GM18508 (cell line): ENCODE data around the gene WDR5.

ENCODE experiments used
- ATAC-seq: cut with Tn5 transposase; IDR thresholded peaks from one replicate; pipeline ENCODE4 v1.9.1; 2021; ENCODE audit warnings: moderate number of reproducible peaks; ENCODE audit not compliant: insufficient read depth, unreplicated experiment

Gene WDR5

DNA sequence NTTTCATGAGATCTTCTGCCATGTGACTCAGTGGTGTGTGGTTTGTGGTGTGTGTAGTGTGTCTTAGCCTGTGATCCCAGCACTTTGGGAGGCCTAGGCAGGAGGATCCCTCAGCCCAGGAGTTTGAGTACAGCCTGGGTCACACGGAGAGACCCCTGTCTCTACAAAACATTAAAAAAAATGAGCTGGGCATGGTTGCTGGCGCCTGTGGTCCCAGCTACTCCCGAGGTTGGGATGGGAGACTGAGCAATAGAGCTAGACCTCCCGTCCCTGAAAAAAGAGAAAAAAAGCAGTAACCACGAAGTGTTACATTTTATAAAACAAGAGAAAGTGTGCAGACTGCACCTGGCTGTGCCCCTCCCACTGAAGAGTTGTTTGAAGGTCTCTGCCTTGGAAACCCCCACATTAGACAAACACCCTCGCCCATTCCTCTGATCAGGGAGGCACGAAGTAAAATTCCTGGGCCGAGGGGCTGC, 49.7 kb downstream of the WDR5 start:
- no peak for ATAC-seq

DNA sequence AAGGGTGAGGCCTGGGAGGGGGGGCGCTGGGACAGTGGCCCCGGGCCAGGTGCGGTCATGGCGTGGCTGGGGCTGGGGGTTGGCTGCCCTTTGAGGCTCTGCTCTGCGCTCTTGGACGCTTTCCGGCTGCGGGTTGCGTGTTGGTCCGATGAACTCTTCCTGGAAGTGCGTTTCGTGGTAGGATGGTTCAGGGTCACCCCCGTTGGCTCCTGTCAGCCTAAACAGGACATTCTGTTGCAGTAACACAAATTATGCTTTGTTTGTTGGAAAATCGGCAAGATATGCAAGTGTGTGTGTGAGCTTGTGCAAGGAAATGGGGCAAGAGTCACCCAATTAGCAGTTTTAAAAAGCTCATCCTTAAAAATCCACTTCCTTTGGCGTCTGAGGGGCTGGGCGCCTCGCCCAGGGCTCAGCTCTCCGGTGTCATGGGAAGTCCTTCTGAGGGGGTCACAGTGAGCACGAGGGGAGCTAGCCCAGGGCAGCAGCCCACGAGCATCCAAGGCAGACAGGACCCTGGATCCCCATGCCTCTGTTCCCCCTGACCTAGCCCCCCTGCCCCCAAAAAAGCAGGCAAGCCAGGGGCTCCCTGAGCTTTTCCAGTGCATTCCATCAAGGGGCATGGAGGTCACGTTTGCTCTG, 50.7 kb downstream of the WDR5 start:
- ATAC-seq = no peak

DNA sequence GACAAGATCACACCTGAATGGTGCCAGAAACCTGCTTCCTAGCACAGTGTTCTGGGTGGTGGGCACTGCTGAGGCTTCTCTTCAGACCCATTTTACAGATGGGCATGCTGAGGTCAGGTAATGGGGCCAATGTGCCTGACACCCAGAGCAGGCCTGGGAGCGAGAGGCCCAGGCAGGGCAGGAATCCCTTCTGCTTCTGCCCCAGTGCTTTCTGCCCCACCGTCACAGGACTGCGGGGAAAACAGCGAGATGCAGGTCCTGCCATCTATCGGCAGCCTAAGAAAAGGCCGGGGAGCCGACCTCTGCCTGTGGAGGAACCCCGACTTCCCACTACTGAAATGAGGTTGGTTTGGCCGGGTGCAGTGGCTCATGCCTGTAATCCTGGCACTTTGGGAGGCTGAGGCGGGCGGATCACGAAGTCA, 51.2 kb downstream of the WDR5 start:
- ATAC-seq = no peak

DNA sequence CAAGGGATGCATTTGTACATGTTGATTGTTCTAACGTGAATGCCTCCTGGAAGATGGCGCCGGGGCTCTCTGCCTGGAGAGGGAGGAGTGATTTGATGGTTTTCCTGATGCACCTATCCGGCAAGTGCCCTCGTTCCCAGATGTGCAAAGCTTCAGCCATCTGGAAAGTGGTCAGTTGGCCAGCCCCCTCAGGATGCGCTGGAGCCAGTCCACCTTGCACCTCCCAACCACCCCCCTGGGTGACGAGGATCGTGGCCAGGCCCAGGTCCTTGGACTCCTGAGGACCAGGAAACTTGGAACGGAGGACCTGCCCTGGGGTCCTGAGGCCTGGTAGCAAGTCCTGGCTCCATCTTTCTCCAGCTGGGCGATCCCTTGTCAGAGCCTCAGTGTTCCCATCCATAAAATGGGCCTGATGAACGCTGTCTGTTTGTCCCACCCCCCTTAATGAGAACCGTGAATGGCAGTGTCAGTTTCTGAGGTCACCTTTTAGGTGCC, 52.1 kb downstream of the WDR5 start:
- no peak for ATAC-seq

DNA sequence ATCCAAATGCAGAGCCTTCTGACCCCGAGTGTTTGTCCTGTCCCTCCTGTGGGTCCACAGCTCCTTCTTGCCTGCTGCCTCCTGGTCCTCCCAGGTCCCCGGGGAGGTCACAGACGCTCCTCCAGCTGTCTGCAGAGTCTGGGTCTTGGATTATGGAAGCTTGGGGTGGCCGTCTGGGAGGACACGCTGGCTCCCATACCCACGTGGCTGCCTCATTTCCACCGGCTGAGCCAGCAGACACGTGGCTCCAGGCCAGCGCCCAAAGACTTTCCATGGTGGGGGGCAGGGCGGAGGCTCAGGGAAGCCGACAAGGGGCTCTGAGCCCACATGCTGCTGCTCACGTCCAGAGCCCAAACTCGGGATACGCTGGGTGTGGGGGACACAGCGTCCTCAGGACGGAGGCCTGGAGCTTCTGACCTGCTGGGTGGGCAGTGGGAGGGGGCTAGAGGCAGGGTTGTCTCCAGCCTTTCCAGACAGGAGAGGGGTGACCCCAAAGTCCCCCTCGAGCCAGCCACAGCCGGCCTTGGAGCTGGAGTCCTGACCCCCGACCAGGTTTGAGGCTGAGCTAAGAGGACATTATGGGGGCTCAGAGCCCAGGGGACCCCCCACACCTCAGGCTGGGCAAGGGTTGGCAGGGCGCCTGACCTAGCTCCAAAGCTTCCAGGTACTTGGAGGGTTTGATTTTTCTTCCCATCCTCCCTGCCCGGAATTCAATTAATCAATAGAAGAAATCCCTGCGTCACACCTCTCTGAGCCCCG, 52.7 kb downstream of the WDR5 start:
- ATAC-seq = no peak

DNA sequence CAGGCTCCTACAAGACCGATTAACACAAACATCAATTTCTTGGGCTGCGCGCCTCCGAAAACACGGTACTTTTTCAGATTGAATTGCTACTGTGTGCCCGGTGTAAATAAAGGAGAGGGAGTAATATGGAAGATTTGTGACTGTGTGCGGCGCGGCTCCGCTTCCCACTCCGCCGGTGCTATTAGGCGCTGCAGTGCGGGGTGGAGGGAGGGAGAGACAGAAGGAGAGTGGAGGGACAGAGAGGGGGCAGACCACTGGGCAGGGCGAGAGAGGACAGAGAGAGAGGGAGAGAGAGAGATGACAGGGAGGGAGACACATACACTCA, 53.2 kb downstream of the WDR5 start:
- no peak for ATAC-seq

DNA sequence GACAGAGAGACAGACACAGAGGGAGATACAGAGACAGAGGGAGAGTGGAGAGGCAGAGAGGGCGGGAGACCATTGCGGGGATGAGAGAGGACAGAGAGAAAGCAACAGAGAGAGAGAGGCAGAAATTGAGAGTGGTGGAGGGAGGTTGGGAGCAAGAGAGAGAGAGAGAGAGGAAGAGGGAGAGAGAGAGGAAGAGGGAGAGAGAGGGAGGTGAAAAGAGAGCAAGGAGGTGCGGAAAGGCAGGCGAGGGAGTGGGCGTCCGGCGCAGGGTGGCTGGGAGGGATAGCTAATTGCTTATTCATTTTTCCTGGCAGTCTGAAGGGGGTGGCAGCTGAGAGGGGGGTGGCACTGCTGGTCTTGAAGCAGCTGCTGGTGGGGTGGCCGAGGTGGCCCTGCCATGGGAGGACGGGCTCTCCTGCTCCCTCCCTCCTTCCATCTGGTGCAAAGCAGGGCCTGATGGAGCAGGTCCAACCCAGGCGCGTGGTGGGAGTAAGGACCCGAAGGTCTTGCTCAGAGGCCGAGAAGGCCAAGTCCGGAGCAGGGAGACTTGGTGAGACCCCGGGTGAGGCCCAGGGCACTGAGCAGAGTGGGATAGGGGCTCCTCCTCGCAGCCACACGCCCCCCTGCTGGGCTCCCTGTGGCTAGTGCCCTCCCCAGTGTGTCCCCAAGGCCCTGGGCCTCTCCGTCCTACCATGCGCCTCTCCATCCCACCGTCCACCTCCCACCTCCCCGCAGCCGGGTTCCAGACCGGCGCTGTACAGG, 53.8 kb downstream of the WDR5 start:
- no peak for ATAC-seq

DNA sequence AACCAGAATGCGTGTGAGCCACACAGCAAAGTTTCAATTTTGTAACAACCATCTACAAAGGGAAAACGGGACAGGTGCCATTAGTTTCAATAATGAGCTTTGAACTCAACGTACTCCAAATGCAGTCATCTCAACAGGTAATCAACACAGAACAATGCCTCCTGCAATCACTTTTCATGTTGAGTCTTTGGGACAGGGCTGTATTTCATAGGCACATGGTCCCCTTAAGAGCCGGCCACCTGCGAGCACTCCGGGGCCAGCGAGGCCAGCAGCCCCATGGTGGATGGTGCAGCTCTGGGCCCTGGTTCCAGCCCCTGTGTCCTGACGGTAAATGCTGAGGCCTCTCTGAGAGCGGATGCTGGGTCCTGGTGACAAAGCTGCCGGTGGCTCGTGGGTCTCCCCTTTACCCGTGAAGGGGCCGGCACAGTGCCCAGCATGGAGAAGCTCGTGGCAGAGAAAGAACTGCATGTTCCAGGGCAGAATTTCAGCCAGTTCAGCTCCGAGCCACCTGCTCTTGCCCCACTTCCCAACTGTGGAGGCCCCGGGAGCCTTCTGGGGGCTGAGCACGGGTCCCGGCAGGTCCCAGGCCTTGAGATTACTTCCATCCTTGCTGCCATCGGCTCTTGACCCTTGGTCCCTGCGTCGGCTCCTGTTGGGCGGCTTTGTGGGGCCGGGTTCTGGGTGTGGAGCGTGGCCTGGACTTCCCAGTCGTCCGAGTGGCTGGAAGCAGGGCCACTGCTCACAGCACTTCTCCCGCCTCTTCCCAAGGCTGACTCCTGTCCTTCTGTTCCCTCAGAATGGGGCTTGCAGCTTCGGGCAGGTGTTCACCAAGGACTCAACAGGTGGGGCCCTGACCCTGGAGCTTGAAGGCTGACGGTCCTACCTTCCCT, 54.6 kb downstream of the WDR5 start:
- ATAC-seq = no peak

DNA sequence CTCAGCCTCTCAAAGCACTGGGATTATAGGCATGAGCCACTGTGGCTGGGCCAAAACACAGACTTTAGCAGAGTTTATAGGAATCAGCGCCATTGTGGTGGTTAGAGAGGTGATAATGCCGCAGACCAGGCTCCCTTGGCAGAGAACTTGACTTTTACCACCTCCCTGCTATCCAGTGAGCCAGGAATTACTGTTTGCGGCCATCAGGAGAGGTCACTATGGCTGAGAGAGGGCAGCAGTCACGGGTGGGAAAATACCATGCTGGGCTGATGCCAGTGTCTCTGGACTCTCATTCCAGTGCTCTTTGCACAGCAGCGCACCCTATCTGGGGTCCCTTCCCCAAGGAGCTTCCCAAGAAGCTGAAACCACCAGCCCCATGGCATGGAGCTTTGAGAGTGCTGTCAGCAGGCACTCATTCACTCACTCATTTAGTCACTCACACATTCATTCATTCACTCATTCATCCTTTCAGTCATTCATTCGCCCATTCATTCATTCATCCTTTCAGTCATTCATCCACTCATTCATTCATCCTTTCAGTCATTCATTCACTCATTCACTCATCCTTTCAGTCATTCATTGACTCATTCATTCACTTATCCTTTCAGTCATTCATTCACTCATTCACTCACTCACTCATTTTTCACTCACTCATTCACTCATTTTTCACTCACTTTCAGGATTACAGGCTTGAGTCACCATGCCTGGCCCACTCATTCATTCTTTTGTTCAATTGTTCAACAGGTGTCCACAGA, 55.8 kb downstream of the WDR5 start:
- ATAC-seq = no peak

DNA sequence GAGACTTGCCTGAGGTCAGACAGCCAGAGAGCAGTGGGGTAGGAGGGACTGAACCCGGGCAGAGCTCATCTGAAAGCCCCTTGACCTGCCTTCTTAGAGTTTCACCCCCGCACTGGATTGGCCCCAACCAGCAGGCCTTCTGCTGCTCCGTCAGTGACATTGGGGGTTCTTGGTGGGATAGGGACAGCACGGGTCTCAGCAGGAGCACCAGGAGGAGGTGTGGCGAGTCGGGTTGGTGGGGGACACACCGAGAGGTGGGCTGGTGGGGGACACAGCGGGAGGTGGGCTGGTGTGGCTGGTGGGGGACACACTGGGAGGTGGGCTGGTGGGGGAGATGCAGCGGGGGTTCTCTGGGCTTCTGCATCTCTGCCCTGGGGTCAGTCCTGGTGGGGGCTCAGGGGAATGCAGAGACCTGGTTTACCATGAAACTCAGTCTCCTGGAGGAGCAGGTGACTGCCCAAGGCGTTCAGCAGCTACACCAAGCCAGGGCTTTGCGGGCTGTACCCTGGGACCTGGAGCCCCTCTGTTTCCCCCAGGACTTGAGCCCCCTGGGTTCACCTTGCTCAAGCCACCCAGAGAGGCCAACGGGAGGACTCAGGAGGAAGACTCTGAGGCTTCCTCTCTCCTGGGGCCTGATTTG, 56.5 kb downstream of the WDR5 start:
- ATAC-seq = no peak

DNA sequence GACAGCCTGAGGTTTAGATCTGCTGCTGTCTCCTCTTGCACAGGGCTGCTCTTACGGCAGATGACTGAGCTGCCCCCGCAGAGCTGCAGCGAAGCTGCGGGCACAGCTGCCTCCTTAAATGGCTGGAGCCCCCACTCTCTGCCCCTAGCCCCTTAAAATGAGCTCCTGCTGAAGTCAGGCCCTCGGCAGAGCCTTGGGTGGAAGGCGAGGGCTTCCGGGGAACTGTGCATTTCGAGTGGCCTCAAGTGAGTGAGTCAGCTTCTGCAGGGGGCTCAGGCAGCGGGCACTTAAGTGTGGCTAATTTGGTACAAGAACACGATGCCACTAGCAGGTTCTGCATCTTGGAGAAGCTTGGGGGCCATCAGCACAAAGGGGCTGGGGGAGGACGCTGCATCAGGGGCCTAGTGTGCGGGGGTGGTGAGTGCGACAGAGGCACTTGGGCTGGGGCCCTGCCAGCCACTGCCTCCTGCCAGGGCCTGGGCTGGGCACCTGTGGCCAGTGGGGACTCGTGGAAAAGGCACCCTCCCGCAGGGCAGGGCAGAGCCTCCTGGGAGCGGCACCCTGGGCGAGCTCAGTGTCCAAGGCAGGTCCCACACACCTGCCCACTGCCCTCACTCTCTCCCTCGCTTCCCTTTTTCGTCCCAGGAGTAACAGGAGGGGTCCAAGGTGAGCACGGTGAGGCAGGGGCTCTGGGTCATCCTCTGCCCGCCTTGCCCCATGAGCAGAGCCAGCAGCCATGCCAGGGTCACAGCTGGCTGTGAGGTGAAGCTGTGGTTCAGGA, 57.3 kb downstream of the WDR5 start:
- no peak for ATAC-seq

DNA sequence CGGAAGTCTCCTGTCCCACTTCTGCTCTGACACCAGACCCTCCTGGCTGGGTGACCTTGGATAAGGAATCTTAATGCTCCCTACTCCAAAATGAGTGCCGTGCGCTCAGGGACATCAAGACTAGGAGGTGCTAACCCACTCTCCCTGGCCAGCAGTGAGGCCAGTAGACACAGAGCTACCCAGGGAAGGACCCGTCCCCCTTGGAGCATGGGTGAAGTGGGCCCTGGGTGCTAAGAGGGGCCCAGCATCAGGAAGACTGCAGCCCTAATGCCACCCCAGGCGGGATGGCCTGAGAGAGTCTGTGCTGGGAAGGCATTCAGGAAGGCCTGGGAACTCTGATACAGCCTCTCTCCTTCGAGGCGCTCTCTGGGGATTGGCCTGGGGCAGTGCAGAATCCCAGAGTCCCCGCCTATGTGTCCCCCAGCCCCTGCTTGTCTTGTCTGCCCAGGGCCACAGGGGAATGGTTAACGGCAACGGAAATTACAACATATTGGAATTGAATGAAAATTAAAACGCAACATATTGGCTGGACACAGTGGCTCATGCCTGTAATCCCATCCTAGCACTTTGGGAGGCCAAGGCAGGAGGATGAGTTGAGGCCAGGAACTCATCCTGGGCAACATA, 58.1 kb downstream of the WDR5 start:
- no peak for ATAC-seq

DNA sequence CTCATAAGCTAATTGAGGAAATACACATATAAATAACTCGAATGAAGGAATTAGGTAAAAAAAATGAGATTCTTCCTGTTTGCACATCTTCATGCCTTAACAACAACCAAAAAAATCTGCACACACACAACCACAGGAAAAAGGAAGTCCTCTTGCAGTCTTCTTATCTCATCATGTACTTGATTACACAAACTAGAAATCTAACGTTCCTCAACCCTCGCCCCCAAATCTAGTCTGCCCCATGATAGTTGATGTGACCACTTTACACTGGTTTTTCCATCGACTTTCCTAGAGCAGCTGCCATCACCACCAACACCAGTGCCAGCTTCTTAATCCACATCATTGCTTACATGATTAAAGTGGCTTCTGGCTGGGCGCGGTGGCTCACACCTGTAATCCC, 59.7 kb downstream of the WDR5 start:
- no peak for ATAC-seq

DNA sequence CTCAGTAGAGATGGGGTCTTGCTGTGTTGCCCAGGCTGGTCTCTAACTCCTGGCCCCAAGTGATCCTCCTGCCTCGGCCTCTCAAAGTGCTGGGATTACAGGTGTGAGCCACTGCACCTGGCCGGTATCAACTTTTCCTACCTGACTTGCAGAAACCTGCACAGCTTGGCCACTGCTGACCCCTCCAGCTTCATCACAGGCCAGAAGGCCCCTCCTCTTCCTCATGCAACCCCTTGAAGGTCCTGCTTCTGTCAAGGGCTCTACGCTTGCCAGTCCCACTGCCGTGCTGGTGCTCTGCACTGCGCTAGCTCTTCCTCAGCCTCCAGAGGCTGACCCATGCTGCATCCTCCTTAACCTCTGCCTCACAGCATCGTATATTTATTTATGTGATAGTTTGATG, 61.0 kb downstream of the WDR5 start:
- ATAC-seq = no peak

DNA sequence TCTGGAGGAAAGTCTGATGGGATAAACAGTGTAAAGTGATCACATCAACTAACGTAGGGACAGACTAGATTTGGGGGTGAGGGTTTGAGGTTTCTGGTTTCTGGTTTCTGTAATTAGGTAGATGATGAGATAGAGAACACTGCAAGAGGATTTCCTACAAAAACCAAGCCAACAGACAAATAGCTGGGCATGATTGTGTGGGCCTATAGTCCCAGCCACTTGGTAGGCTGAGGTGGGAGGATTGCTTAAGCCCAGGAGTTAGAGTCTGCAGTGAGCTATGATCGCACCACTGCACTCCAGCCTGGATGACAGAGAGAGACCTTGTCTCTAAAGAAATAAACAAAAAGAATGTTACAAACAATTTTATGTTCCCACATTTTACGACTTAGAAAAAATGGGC, 62.9 kb downstream of the WDR5 start:
- no peak for ATAC-seq

DNA sequence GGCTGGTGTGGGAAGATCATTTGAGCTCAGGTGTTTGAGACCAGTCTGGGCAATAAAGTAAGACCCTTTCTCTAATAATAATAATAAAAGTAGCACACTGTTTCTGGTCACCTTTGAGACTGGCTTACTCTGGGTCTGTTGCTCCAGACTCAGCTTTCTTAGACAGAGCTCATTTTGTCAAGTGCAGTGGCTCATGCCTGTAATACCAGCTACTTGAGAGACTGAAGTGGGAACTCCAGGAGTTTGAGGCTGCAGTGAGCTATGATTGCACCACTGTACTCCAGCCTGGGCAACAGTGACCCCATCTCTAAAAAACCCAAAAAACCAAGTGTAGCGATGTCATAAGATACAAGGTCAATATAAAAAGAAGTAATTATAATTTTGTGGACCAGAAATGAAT, 64.8 kb downstream of the WDR5 start:
- ATAC-seq = no peak

DNA sequence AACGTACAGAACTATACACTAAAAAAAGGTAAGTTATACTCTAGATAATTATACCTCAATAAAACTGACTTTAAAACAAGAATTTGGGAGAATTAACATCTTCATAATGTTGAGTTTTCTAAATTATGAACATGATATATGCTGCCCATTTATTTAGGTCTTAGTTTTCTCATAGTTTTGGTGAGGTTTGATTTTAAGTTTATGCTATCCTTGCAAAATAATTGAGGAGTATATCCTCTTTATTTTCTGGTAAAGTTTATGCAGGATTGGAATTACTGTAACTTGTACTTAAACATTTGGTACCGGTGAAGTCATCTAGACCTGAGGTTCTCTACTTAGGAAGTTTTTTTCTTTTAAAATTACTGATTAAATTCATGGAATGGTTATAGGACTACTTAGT, 67.3 kb downstream of the WDR5 start:
- no peak for ATAC-seq

DNA sequence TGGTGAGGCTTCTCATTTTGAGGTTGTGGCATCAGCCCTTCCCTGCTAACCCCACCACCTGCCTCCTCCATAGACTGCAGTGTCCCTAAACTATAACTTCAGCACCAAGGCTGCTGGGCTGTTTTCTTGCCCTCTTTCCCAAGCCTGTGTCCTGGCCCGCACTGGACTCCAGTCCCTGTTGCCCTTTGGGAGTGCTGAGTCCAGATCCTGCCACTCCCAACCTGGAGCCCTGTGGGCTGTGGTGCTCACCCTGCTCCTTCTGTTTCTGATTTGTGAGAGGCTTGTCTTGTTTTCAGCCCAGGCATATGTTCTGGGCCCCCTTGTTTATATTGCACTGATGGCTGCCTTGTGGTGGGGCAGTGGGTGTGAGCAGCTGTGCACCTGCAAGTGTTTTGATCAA, 68.2 kb downstream of the WDR5 start:
- ATAC-seq = no peak
